Dendritic cell treated with granulocyte-macrophage colony-stimulating factor and Interleukin-4, amounts not matched to agents 40 ng/mL and 50 ng/mL, for 4 days (primary cell): Measurements from ENCODE around the gene NPFF.

ENCODE experiments used
- H3K27ac Mint-ChIP-seq: one replicate; pipeline ENCODE4 v1.8.0; 2022; ENCODE audit warnings: mild to moderate bottlenecking, mixed read lengths
- H3K27me3 Mint-ChIP-seq: one replicate; pipeline ENCODE4 v1.8.0; 2022; ENCODE audit warnings: mild to moderate bottlenecking, mixed read lengths
- H3K36me3 Mint-ChIP-seq: one replicate; pipeline ENCODE4 v1.8.0; 2022; ENCODE audit warnings: low read depth, mixed read lengths
- H3K4me1 Mint-ChIP-seq: one replicate; pipeline ENCODE4 v1.8.0; 2022; ENCODE audit warnings: low read depth, mixed read lengths
- H3K4me3 Mint-ChIP-seq: one replicate; pipeline ENCODE4 v1.8.0; 2022; ENCODE audit warnings: mild to moderate bottlenecking, moderate library complexity, mixed read lengths
- H3K9me3 Mint-ChIP-seq: one replicate; pipeline ENCODE4 v1.8.0; 2022; ENCODE audit warnings: mixed read lengths
- intact Hi-C: fragments of 100-400 bp; cut with micrococcal nuclease; formaldehyde crosslinking; loops from one replicate; pipeline ENCODE4 v1.15.0; 2022

NPFF gene

GRCh38 chr12:53530920-53531319 is 23.6 kb upstream of the NPFF start:
- intact Hi-C loops = no loop called here
- Mint-ChIP-seq H3K27ac (no peak overlapping the region), H3K9me3 (no peaks in the 10 kb centered on the region), H3K27me3 (no peaks in the 10 kb centered on the region), H3K4me3 (no peak overlapping the region), H3K4me1 (peaks cover 32% of the 10 kb centered on the region), H3K36me3 (peaks cover 93% of the 10 kb centered on the region)

GRCh38 chr12:53530061-53530460 is 22.8 kb upstream of the NPFF start:
- H3K27ac Mint-ChIP-seq = no peak overlapping the region
- H3K27me3 Mint-ChIP-seq = no peaks in the 10 kb centered on the region
- H3K4me1 Mint-ChIP-seq = peaks cover 24% of the 10 kb centered on the region
- H3K36me3 Mint-ChIP-seq = peaks cover 95% of the 10 kb centered on the region
- intact Hi-C loops = no loop called here
- H3K4me3 Mint-ChIP-seq = no peak overlapping the region
- no peaks in the 10 kb centered on the region for H3K9me3 Mint-ChIP-seq

- no peaks in the 10 kb centered on the region for H3K9me3 Mint-ChIP-seq
- no peaks in the 10 kb centered on the region for H3K27me3 Mint-ChIP-seq
- H3K4me3 Mint-ChIP-seq = no peak overlapping the region
- peaks cover 93% of the 10 kb centered on the region for H3K36me3 Mint-ChIP-seq
- intact Hi-C loops = no loop called here
- H3K27ac Mint-ChIP-seq = no peak overlapping the region
- H3K4me1 Mint-ChIP-seq = peaks cover 5% of the 10 kb centered on the region
These were observed 17.2 kb upstream of the NPFF start for GRCh38 chr12:53524476-53524875.

- Mint-ChIP-seq H3K27me3 (no peaks in the 10 kb centered on the region), H3K4me3 (no peak overlapping the region), H3K4me1 (peaks cover 5% of the 10 kb centered on the region), H3K36me3 (peaks cover 96% of the 10 kb centered on the region), H3K27ac (no peak overlapping the region), H3K9me3 (no peaks in the 10 kb centered on the region)
- intact Hi-C loops = no loop called here
These were observed 15.8 kb upstream of the NPFF start for GRCh38 chr12:53523131-53523530.

GRCh38 chr12:53518381-53518780 is 11.1 kb upstream of the NPFF start:
- Mint-ChIP-seq H3K4me3 (no peak overlapping the region), H3K9me3 (no peaks in the 10 kb centered on the region), H3K36me3 (peaks cover 90% of the 10 kb centered on the region), H3K27me3 (no peaks in the 10 kb centered on the region), H3K4me1 (peaks cover 32% of the 10 kb centered on the region), H3K27ac (no peak overlapping the region)
- intact Hi-C loops = no loop called here

GRCh38 chr12:53516758-53517455 is 9.6 kb upstream of the NPFF start:
- Mint-ChIP-seq H3K4me3 (no peak overlapping the region), H3K27ac (no peak overlapping the region), H3K27me3 (no peaks in the 10 kb centered on the region), H3K4me1 (peaks cover 32% of the 10 kb centered on the region), H3K9me3 (no peaks in the 10 kb centered on the region), H3K36me3 (peaks cover 90% of the 10 kb centered on the region)
- intact Hi-C loops = no loop called here

- Mint-ChIP-seq H3K4me3 (no peak overlapping the region), H3K27me3 (no peaks in the 10 kb centered on the region), H3K9me3 (no peaks in the 10 kb centered on the region), H3K4me1 (peaks cover 32% of the 10 kb centered on the region), H3K36me3 (peaks cover 91% of the 10 kb centered on the region), H3K27ac (no peak overlapping the region)
- intact Hi-C loops = no loop called here
These were observed 8.0 kb upstream of the NPFF start for GRCh38 chr12:53515291-53515680.

- Mint-ChIP-seq H3K27me3 (no peaks in the 10 kb centered on the region), H3K4me3 (no peak overlapping the region), H3K4me1 (peaks cover 28% of the 10 kb centered on the region), H3K27ac (no peak overlapping the region), H3K9me3 (no peaks in the 10 kb centered on the region), H3K36me3 (peaks cover 91% of the 10 kb centered on the region)
- intact Hi-C loops = no loop called here
These were observed 7.5 kb upstream of the NPFF start for GRCh38 chr12:53514628-53515290.

GRCh38 chr12:53513712-53514410 is 6.6 kb upstream of the NPFF start:
- Mint-ChIP-seq H3K4me3 (no peak overlapping the region), H3K9me3 (no peaks in the 10 kb centered on the region), H3K4me1 (peaks cover 28% of the 10 kb centered on the region), H3K36me3 (peaks cover 90% of the 10 kb centered on the region), H3K27me3 (no peaks in the 10 kb centered on the region), H3K27ac (no peak overlapping the region)
- intact Hi-C loops = no loop called here

GRCh38 chr12:53510181-53510812 is 3.0 kb upstream of the NPFF start:
- no peak overlapping the region for H3K27ac Mint-ChIP-seq
- peaks cover 88% of the 10 kb centered on the region for H3K36me3 Mint-ChIP-seq
- no peaks in the 10 kb centered on the region for H3K27me3 Mint-ChIP-seq
- H3K4me1 Mint-ChIP-seq = peaks cover 12% of the 10 kb centered on the region
- no peaks in the 10 kb centered on the region for H3K9me3 Mint-ChIP-seq
- no peak overlapping the region for H3K4me3 Mint-ChIP-seq
- intact Hi-C loops = no loop called here

- peak overlapping the region; percentile 29 for H3K27ac Mint-ChIP-seq
- intact Hi-C loops = loop anchor here (1.0 to 5.0 kb wide), 2 partner anchors 41 to 156 kb away; no protein-coding TSS in a partner anchor
- H3K36me3 Mint-ChIP-seq = peaks cover 88% of the 10 kb centered on the region
- H3K4me3 Mint-ChIP-seq = no peak overlapping the region
- no peaks in the 10 kb centered on the region for H3K9me3 Mint-ChIP-seq
- peaks cover 21% of the 10 kb centered on the region for H3K4me1 Mint-ChIP-seq
- no peaks in the 10 kb centered on the region for H3K27me3 Mint-ChIP-seq
These were observed 1.4 kb upstream of the NPFF start for GRCh38 chr12:53508534-53509170.

- Mint-ChIP-seq H3K27me3 (no peaks in the 10 kb centered on the region), H3K4me3 (no peak overlapping the region), H3K4me1 (peaks cover 32% of the 10 kb centered on the region), H3K27ac (no peak overlapping the region), H3K9me3 (no peaks in the 10 kb centered on the region), H3K36me3 (peaks cover 86% of the 10 kb centered on the region)
- intact Hi-C loops = loop anchor here (5.0 kb wide), 1 partner anchor 40 kb away; no protein-coding TSS in a partner anchor
These were observed 260 bp upstream of the NPFF start for GRCh38 chr12:53507603-53507885.

GRCh38 chr12:53506450-53506785 is 866 bp downstream of the NPFF start:
- no peak overlapping the region for H3K4me3 Mint-ChIP-seq
- no peak overlapping the region for H3K27ac Mint-ChIP-seq
- no peaks in the 10 kb centered on the region for H3K9me3 Mint-ChIP-seq
- peaks cover 41% of the 10 kb centered on the region for H3K4me1 Mint-ChIP-seq
- peaks cover 78% of the 10 kb centered on the region for H3K36me3 Mint-ChIP-seq
- H3K27me3 Mint-ChIP-seq = no peaks in the 10 kb centered on the region
- intact Hi-C loops = loop anchor here (5.0 kb wide), 1 partner anchor 39 kb away; no protein-coding TSS in a partner anchor
